Muscle of leg (tissue), 11 donors: ENCODE measurements around the gene PRELID3B. TPM values are rescaled to one million over a fixed set of nuclear protein-coding genes. Genes with fewer than 3 reads are reported as not detected.
A peak's percentile ranks its signal among the peaks of the same experiment; 100 is the strongest.

Experiments used
- DNase-seq: peaks from one replicate; pipeline ENCODE4 v3.0.0; 2013
- H3K27ac ChIP-seq: one replicate; pipeline ENCODE4 v1.5.1; 2013; ENCODE audit warnings: mild to moderate bottlenecking, low read length, control low read depth
- H3K27me3 ChIP-seq: one replicate; pipeline ENCODE4 v1.6.1; 2013; ENCODE audit warnings: low read length; ENCODE audit not compliant: control insufficient read depth, insufficient read depth
- H3K36me3 ChIP-seq: one replicate; pipeline ENCODE4 v1.6.1; 2013; ENCODE audit warnings: low read length; ENCODE audit not compliant: control insufficient read depth, insufficient read depth
- H3K4me1 ChIP-seq: one replicate; pipeline ENCODE4 v1.6.1; 2013; ENCODE audit warnings: low read length; ENCODE audit not compliant: control insufficient read depth, insufficient read depth
- H3K4me3 ChIP-seq: one replicate; pipeline ENCODE4 v1.5.1; 2013; ENCODE audit warnings: low read length, control low read depth
- H3K9me3 ChIP-seq: replicated peaks from 2 replicates; pipeline ENCODE4 v1.6.1; 2013; ENCODE audit warnings: low read depth, low read length; ENCODE audit not compliant: control insufficient read depth
- WGBS: methylation state at CpG from one replicate; pipeline ENCODE4 v1.1.5; 2013; ENCODE audit warnings: missing lambda C conversion rate; ENCODE audit not compliant: insufficient coverage; 5-methylcytosine and 5-hydroxymethylcytosine counted together
- polyA plus RNA-seq, 8 donors: library from polyadenylated mRNA; unstranded; fragments of 120-200 nt; gene quantifications; one replicate each; pipeline versions ENCODE4 v1.2.1 to v1.2.3, GENCODE V29; 2013; ENCODE audit warnings: inconsistent platforms in 1 of 8, low replicate concordance in 1 of 8; ENCODE audit not compliant: insufficient read length in 8 of 8, insufficient read depth in 1 of 8
- total RNA-seq: library from RNA; stranded (reverse); fragments of 120-200 nt; gene quantifications from one replicate; pipeline ENCODE4 v1.2.4, GENCODE V29; 2013

PRELID3B gene
- total and polyA plus RNA-seq, 9 donors, result 39.3 to 52.8 (median 49.8) TPM

- no peaks in the 10 kb centered on the region for H3K9me3 ChIP-seq
- no peaks in the 10 kb centered on the region for H3K36me3 ChIP-seq
- H3K4me1 ChIP-seq, result no peaks in the 10 kb centered on the region
- no peak for DNase-seq
- H3K27me3 ChIP-seq, result peaks cover under 1% of the 10 kb centered on the region
- WGBS, result 33% methylated on average over 1 of the region's 1 CpG
- H3K4me3 ChIP-seq, result no peak overlapping the region
- H3K27ac ChIP-seq, result no peak overlapping the region
These were observed 35.1 kb upstream of the PRELID3B start for GRCh38 chr20:59077705-59078104.

- H3K27me3 ChIP-seq, result peaks cover 4% of the 10 kb centered on the region
- H3K9me3 ChIP-seq, result no peaks in the 10 kb centered on the region
- no peaks in the 10 kb centered on the region for H3K36me3 ChIP-seq
- H3K27ac ChIP-seq, result no peak overlapping the region
- no peak overlapping the region for H3K4me3 ChIP-seq
- H3K4me1 ChIP-seq, result no peaks in the 10 kb centered on the region
- no peak for DNase-seq
- no CpG with 5 or more reads among the region's 4 CpGs for WGBS
These were observed 33.4 kb upstream of the PRELID3B start for GRCh38 chr20:59075934-59076508.

GRCh38 chr20:59074456-59074855 is 31.9 kb upstream of the PRELID3B start:
- Histone ChIP-seq H3K27ac (no peak overlapping the region), H3K4me3 (no peak overlapping the region), H3K27me3 (peaks cover 4% of the 10 kb centered on the region), H3K9me3 (no peaks in the 10 kb centered on the region), H3K36me3 (no peaks in the 10 kb centered on the region), H3K4me1 (no peaks in the 10 kb centered on the region)
- no peak for DNase-seq
- WGBS, result 0% methylated on average over 1 of the region's 3 CpGs

GRCh38 chr20:59073582-59073981 is 31.0 kb upstream of the PRELID3B start:
- whole genome bisulfite sequencing, result no CpG with 5 or more reads among the region's 1 CpG
- DNase-seq, result no peak
- Histone ChIP-seq H3K4me1 (no peaks in the 10 kb centered on the region), H3K36me3 (no peaks in the 10 kb centered on the region), H3K27ac (no peak overlapping the region), H3K4me3 (no peak overlapping the region), H3K27me3 (peaks cover 4% of the 10 kb centered on the region), H3K9me3 (no peaks in the 10 kb centered on the region)

GRCh38 chr20:59071216-59071615 is 28.6 kb upstream of the PRELID3B start:
- peaks cover 4% of the 10 kb centered on the region for H3K27me3 ChIP-seq
- no peak overlapping the region for H3K4me3 ChIP-seq
- no CpG with 5 or more reads among the region's 1 CpG for WGBS
- H3K9me3 ChIP-seq, result no peaks in the 10 kb centered on the region
- no peaks in the 10 kb centered on the region for H3K4me1 ChIP-seq
- peak; percentile 41 for DNase-seq
- no peaks in the 10 kb centered on the region for H3K36me3 ChIP-seq
- H3K27ac ChIP-seq, result no peak overlapping the region

- H3K9me3 ChIP-seq, result no peaks in the 10 kb centered on the region
- DNase-seq, result no peak
- no peak overlapping the region for H3K27ac ChIP-seq
- H3K27me3 ChIP-seq, result peaks cover 4% of the 10 kb centered on the region
- H3K36me3 ChIP-seq, result no peaks in the 10 kb centered on the region
- no peak overlapping the region for H3K4me3 ChIP-seq
- no peaks in the 10 kb centered on the region for H3K4me1 ChIP-seq
- no CpG with 5 or more reads among the region's 2 CpGs for WGBS
These were observed 26.4 kb upstream of the PRELID3B start for GRCh38 chr20:59069026-59069425.

GRCh38 chr20:59068534-59068933 is 25.9 kb upstream of the PRELID3B start:
- Histone ChIP-seq H3K36me3 (no peaks in the 10 kb centered on the region), H3K4me3 (no peak overlapping the region), H3K4me1 (no peaks in the 10 kb centered on the region), H3K27ac (no peak overlapping the region), H3K27me3 (peaks cover 4% of the 10 kb centered on the region), H3K9me3 (no peaks in the 10 kb centered on the region)
- no peak for DNase-seq
- 71% methylated on average over 1 of the region's 4 CpGs for WGBS

- H3K27ac ChIP-seq, result no peak overlapping the region
- no peaks in the 10 kb centered on the region for H3K9me3 ChIP-seq
- H3K4me1 ChIP-seq, result no peaks in the 10 kb centered on the region
- H3K36me3 ChIP-seq, result no peaks in the 10 kb centered on the region
- no peak overlapping the region for H3K4me3 ChIP-seq
- no peak for DNase-seq
- WGBS, result no CpG with 5 or more reads among the region's 4 CpGs
- H3K27me3 ChIP-seq, result peaks cover 2% of the 10 kb centered on the region
These were observed 21.7 kb upstream of the PRELID3B start for GRCh38 chr20:59064214-59064722.

GRCh38 chr20:59063358-59064213 is 21.0 kb upstream of the PRELID3B start:
- no peaks in the 10 kb centered on the region for H3K36me3 ChIP-seq
- no peaks in the 10 kb centered on the region for H3K4me1 ChIP-seq
- peak; percentile 35 for DNase-seq
- 30% methylated on average over 14 of the region's 22 CpGs for WGBS
- H3K4me3 ChIP-seq, result no peak overlapping the region
- peaks cover 2% of the 10 kb centered on the region for H3K27me3 ChIP-seq
- no peak overlapping the region for H3K27ac ChIP-seq
- no peaks in the 10 kb centered on the region for H3K9me3 ChIP-seq

GRCh38 chr20:59062081-59062480 is 19.5 kb upstream of the PRELID3B start:
- Histone ChIP-seq H3K4me1 (no peaks in the 10 kb centered on the region), H3K9me3 (no peaks in the 10 kb centered on the region), H3K36me3 (no peaks in the 10 kb centered on the region), H3K4me3 (no peak overlapping the region), H3K27ac (no peak overlapping the region), H3K27me3 (peaks cover 2% of the 10 kb centered on the region)
- WGBS, result 69% methylated on average over 2 of the region's 4 CpGs
- DNase-seq, result no peak
